Measurements from ENCODE around the gene RWDD2A.

DNA sequence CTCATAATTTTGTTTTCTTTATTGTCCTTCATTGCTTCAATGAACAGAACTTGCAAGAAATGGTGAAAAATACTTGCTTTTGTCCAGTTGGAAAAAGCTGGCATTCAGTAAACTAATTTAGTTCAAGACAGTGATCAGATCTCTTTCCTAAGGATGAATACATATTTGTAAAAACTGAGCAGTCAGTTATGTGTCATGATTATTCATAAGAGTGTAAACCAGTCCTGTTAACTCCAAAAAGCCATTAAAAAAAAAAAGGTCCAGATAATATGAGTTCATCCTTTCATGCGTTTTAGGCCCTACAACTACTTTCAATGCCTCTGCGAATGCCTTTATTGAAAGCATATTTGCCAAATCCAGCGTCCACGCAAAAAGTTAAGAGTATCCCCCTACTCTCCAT, 701 bp upstream of the RWDD2A start:
- no peak for TF ChIP-seq POLR2A (IDR thresholded peaks at IDR 0.05; ENCODE audit: extremely low read depth, insufficient read length)
- no peak for TF ChIP-seq CTCF (IDR thresholded peaks at IDR 0.05; ENCODE audit: low read depth, low read length)
- no peak for TF ChIP-seq MYC (IDR thresholded peaks at IDR 0.05; ENCODE audit: low read depth, low read length)
- TF ChIP-seq, protein P1, sequence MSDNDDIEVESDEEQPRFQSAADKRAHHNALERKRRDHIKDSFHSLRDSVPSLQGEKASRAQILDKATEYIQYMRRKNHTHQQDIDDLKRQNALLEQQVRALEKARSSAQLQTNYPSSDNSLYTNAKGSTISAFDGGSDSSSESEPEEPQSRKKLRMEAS (IDR thresholded peaks at IDR 0.05; ENCODE audit: low read depth, low read length): no peak

All from NB4 (cell line).